Measurements from ENCODE around the gene ARHGEF4.

The ARHGEF4 gene

GRCh38 chr2:131037398-131038257 lies 200.9 kb downstream of the ARHGEF4 start:
- DNase-seq (ENCODE audit: low read depth): no peak

DNA sequence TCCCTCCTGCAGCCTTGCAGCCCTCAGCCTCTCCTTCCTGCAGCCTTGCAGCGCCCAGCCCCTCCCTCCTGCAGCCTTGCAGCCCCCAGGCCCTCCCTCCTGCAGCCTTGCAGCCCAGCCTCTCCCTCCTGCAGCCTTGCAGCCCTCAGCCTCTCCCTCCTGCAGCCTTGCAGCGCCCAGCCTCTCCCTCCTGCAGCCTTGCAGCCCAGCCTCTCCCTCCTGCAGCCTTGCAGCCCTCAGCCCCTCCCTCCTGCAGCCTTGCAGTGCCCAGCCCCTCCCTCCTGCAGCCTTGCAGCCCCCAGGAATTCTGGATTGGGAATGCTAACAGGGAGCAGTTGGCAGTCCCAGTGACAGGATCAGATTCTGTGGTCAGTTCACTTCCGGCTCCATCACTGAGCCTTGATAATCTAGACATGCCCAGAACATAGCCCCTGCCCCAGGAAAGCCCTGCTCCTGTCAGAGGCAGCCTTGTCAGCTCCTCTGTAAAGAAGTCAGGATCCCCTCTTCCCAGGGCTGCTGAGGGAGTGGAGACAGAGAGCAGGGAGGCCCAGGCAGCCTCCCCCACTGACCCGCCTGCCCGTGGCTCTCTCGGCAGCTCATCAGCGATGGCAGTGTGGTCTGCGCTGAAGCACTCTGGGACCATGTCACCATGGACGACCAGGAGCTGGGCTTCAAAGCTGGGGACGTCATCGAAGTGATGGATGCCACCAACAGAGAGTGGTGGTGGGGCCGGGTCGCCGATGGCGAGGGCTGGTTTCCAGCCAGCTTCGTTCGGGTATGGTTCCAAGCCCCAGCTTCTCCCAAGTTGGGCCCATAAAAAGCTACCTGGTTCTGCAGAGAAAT lies 201.8 kb downstream of the ARHGEF4 start:
- DNase-seq (ENCODE audit: low read depth): no peak

- DNase-seq (ENCODE audit: low read depth): no peak
These were observed 202.4 kb downstream of the ARHGEF4 start for GRCh38 chr2:131039101-131039440.

GRCh38 chr2:131039535-131039907 lies 202.8 kb downstream of the ARHGEF4 start:
- no peak for DNase-seq (ENCODE audit: low read depth)

GRCh38 chr2:131039908-131040660 lies 203.4 kb downstream of the ARHGEF4 start:
- DNase-seq (ENCODE audit: low read depth): no peak

DNA sequence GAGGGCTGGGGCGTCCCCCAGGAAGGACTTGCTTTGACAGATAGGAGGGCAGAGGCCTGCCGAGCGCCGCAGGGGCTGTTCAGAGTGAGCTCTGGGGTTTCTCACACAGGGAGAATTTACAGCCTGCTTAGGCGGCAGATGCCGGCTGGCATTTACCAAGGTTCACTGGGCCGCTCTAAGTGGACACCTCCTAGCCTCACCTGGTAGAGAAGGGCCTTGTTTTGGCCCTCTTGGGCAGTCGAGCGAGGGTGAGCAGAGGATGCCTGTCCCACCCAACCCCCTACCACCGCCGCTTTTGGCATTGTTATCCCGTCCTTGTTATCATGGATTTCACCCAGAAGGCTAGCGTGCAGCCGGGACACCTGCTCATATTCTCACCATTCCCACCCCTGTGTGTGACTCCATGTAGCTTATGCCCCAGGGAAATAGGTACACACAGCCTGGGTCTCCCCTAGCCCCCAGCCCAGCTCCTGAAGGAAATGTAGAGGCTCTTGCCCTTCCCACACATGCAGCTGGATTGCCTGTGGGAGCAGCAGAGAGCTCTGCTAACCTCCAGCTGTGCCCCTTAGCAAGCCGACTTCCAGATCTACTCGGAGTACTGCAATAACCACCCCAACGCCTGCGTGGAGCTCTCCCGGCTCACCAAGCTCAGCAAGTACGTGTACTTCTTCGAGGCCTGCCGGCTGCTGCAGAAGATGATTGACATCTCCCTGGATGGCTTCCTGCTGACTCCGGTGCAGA lies 204.1 kb downstream of the ARHGEF4 start:
- no peak for DNase-seq (ENCODE audit: low read depth)

- DNase-seq (ENCODE audit: low read depth): no peak
These were observed 204.9 kb downstream of the ARHGEF4 start for GRCh38 chr2:131041402-131042147.

- no peak for DNase-seq (ENCODE audit: low read depth)
These were observed 205.5 kb downstream of the ARHGEF4 start for GRCh38 chr2:131042148-131042775.

GRCh38 chr2:131043199-131044074 lies 206.7 kb downstream of the ARHGEF4 start:
- no peak for DNase-seq (ENCODE audit: low read depth)

GRCh38 chr2:131044075-131044756 lies 207.5 kb downstream of the ARHGEF4 start:
- DNase-seq (ENCODE audit: low read depth): no peak

GRCh38 chr2:131044757-131045150 lies 208.0 kb downstream of the ARHGEF4 start:
- DNase-seq (ENCODE audit: low read depth): no peak

DNA sequence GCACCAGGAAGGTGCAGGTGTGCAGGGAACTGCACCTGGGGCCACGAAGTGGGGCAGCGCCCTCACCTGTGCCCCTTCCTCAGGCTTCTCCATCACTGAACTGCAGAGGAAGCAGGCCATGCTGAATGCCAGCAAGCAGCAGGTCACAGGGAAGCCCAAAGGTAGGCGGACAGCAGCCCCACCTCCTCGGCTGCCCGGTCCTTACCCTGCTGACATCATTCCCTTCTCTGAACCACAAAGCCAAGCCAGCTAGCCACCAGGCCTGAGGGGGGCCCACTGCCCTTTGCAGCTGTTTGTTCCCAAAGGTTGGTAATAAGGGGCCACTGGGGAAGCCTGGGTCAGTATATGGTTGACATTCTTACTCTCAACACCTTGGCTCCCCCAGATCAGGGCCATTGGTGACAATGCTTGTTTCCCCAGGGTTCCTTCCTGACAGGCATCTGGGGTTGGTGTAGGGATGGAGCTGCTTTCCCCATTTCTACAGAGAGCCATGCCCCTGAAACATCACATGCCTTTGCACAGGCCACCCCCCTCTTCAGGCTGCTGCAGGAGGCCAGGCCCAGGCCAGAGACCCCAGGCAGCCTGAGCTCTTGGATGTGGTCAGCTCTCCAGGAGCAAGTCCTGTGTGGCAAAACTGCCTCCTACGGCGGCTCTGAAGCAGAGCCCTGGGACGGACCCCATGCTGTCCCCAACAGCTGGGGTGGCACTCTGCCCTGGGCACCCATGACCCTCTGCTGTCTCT lies 208.7 kb downstream of the ARHGEF4 start:
- no peak for DNase-seq (ENCODE audit: low read depth)

DNA sequence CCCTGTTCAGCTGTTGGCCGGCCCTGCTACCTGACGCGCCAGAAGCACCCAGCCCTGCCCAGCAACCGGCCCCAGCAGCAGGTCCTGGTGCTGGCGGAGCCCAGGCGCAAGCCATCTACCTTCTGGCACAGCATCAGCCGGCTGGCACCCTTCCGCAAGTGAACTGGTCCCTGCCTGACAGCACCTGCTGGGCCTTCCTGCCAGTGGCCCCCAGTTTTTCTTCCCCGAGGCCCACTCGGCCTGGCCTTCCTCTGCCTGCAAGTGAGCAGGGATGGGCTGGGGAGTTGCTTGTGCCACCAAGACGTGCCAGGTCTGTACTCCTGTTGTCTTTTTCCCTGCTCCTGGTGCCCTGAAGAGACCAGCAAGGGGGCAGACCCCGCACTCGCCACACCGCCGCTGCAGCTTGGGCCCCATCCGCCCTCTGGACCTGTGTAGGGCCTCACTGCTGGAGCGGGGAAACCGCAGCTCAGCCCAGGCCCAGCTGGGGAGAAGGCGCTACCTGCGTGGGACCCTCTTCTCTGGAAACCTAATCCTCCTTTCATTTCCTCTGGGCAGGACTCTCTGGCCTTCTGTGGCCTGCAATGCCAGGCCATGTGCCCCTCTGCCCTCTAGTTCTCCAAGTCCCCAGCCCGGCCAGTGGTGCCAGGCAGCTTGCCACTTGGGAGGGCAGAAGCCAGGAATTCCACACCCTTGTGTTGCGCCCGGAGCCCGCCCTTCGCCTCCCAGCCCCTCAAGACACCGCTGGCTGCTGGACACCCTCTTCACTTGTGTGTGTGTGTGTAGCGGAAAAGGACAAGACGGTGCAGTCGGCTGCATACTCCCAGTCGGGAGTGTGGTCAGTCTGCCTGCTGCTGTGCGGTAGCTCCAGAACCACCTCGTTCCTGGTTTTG lies 209.6 kb downstream of the ARHGEF4 start:
- no peak for DNase-seq (ENCODE audit: low read depth)

- no peak for DNase-seq (ENCODE audit: low read depth)
These were observed 210.4 kb downstream of the ARHGEF4 start for GRCh38 chr2:131046918-131047652.

DNA sequence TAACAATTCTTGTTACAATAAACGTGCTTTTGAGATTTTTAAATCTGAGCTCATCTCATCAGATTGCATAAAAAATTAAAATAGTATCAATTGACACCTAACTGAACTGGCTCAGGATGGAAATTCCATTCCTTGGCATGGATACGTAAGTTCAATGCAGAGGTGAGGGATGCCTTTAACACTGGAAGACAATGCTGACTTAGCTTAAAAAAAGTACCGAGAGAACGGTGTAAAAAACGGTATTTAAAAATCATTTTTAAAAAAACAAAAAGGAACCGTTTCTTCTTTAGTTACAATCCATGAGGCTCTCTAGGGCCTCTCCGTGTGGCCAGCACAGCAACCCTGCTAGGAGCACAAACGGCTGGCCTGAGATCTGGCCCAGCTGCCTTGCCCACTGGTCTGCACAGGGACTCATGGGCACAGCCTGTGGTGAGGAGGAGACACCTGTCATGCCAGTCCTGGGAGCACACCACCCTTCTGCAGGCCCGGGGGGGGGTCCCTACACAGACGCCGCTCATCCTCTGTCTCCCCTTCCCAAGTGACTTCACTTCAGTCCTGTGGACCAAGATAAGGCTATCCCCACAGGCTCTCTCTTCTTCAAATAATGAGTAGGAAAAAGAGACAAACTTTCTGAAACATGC lies 211.3 kb downstream of the ARHGEF4 start:
- no peak for DNase-seq (ENCODE audit: low read depth)

- no peak for DNase-seq (ENCODE audit: low read depth)
These were observed 211.9 kb downstream of the ARHGEF4 start for GRCh38 chr2:131048641-131049040.
